K562 (cell line): ENCODE data around the gene SEMA6B. TPM values are rescaled to one million over a fixed set of nuclear protein-coding genes. Genes with fewer than 3 reads are reported as not detected.

ENCODE experiments used
- ATAC-seq: fragments of 200-7000 bp; cut with Tn5 transposase; 3 replicates; pipeline ENCODE4 v1.9.1; 2020; ENCODE audit warnings: moderate library complexity
- BruUV-seq: library from RNA; stranded (reverse); fragments of 400-500 nt; replicated peaks from 2 replicates; lab custom pipeline; 2021; lab: Mats Ljungman, UMichigan
- CTCF ChIA-PET: fragments of 300-600 bp; formaldehyde crosslinking; extraction: SDS; loops from one replicate; lab custom pipeline; 2021; ENCODE audit warnings: low intra/inter-chr PET ratio; lab: Yijun Ruan, JAX
- POLR2A ChIA-PET: fragments of 300-600, 350-650 bp; sonication (Branson Sonifier 250); formaldehyde crosslinking; extraction: SDS; loops from one replicate; lab custom pipeline; 2021; ENCODE audit warnings: antibody characterized with exemption, inconsistent platforms; lab: Yijun Ruan, JAX
- DNase-seq, 4 experiments: peaks; one replicate each; pipeline versions ENCODE4 v3.0.0 to v3.0.0-alpha.2; 2011 to 2018; ENCODE audit warnings: low spot score in 3 of 4, mixed read lengths in 3 of 4; ENCODE audit errors: extremely low read depth in 1 of 4
- FAIRE-seq: peaks from 2 replicates; lab custom pipeline; 2011; peaks lifted over from hg19 to GRCh38; lab: Jason Lieb, UNC
- H2AFZ ChIP-seq: 2 replicates; pipeline ENCODE4 v1.6.0; 2011; ENCODE audit warnings: low read depth, low read length, control low read depth, inconsistent platforms
- H3K27ac ChIP-seq: fragments of 200-600 bp; 3 replicates; pipeline ENCODE4 v1.8.0; 2011; ENCODE audit warnings: low read depth, mild to moderate bottlenecking, control low read depth, inconsistent platforms, low read length, moderate library complexity, mixed read lengths; ENCODE audit errors: extremely low read depth
- H3K27me3 ChIP-seq, 2 experiments: fragments of 300-600 bp in 1 of 2; 2 replicates in 1 of 2; 3 replicates in 1 of 2; pipeline versions ENCODE4 v1.6.0 to v1.8.0; 2011; ENCODE audit warnings: inconsistent platforms in 2 of 2, low read length in 2 of 2, mild to moderate bottlenecking in 1 of 2, mixed read lengths in 1 of 2, moderate library complexity in 1 of 2; ENCODE audit not compliant: control insufficient read depth in 2 of 2, insufficient read depth in 2 of 2
- H3K36me3 ChIP-seq: fragments of 300-600 bp; 3 replicates; pipeline ENCODE4 v1.8.0; 2011; ENCODE audit warnings: mild to moderate bottlenecking, low read length, inconsistent platforms; ENCODE audit not compliant: control insufficient read depth, insufficient read depth
- H3K4me1 ChIP-seq, 2 experiments: fragments of 200-600 bp in 1 of 2; replicated peaks in 1 of 2; 2 replicates in 1 of 2; 3 replicates in 1 of 2; pipeline versions ENCODE4 v1.5.1 to v1.8.0; 2011; ENCODE audit warnings: inconsistent platforms in 2 of 2, low read length in 2 of 2, mild to moderate bottlenecking in 1 of 2, mixed read lengths in 1 of 2, moderate library complexity in 1 of 2; ENCODE audit not compliant: control insufficient read depth in 2 of 2, insufficient read depth in 2 of 2
- H3K4me2 ChIP-seq: 2 replicates; pipeline ENCODE4 v1.6.1; 2011; ENCODE audit warnings: low read length, control low read depth, inconsistent platforms, mixed read lengths; ENCODE audit not compliant: insufficient read depth
- H3K4me3 ChIP-seq: fragments of 200-600 bp; sonication (generic), shearing (Covaris generic); 2 replicates; pipeline ENCODE4 v1.5.1; 2016; ENCODE audit warnings: control low read depth, inconsistent platforms
- H3K79me2 ChIP-seq: fragments of 200-600 bp; 3 replicates; pipeline ENCODE4 v1.8.0; 2011; ENCODE audit warnings: low read length, inconsistent platforms; ENCODE audit not compliant: control insufficient read depth, insufficient read depth
- H3K9ac ChIP-seq, 2 experiments: 2 replicates each; pipeline versions ENCODE4 v1.6.0 to v1.6.1; 2011; ENCODE audit warnings: low read depth in 2 of 2, low read length in 2 of 2, control low read depth in 1 of 2, inconsistent platforms in 1 of 2, mild to moderate bottlenecking in 1 of 2, mixed read lengths in 1 of 2; ENCODE audit not compliant: insufficient read depth in 1 of 2
- H3K9me1 ChIP-seq: one replicate; pipeline ENCODE4 v1.6.0; 2011; ENCODE audit warnings: inconsistent platforms, mild to moderate bottlenecking, low read length, moderate library complexity; ENCODE audit not compliant: control insufficient read depth, insufficient read depth
- H3K9me3 ChIP-seq: replicated peaks from 2 replicates; pipeline ENCODE4 v1.5.1; 2011; ENCODE audit warnings: low read depth, low read length, inconsistent platforms; ENCODE audit not compliant: control insufficient read depth, insufficient read depth
- H4K20me1 ChIP-seq: replicated peaks from 2 replicates; pipeline ENCODE4 v1.6.1; 2011; ENCODE audit warnings: low read length, inconsistent platforms, mixed read lengths; ENCODE audit not compliant: control insufficient read depth, insufficient read depth
- ARID4B ChIP-seq: sonication (generic); formaldehyde crosslinking; IDR thresholded peaks from 2 replicates; pipeline ENCODE4 v1.8.0; 2022; ENCODE audit warnings: mild to moderate bottlenecking, missing genetic modification reagents
- BRCA1 ChIP-seq, 2 experiments: fragments of 450-650 bp in 1 of 2; sonication (generic) in 1 of 2; formaldehyde crosslinking in 1 of 2; IDR thresholded peaks; 2 replicates each; pipeline versions ENCODE4 v1.5.0 to v1.6.1; 2017 to 2020; ENCODE audit warnings: mild to moderate bottlenecking in 1 of 2, missing genetic modification reagents in 1 of 2
- CC2D1A ChIP-seq: fragments of 450-650 bp; IDR thresholded peaks from 2 replicates; pipeline ENCODE4 v1.6.1; 2017; ENCODE audit warnings: mild to moderate bottlenecking
- CREB1 ChIP-seq, 2 experiments: sonication (generic) in 1 of 2; formaldehyde crosslinking in 1 of 2; IDR thresholded peaks; 2 replicates each; pipeline versions ENCODE4 v1.6.1 to v1.8.0; 2012 to 2022; ENCODE audit warnings: inconsistent platforms in 1 of 2, mild to moderate bottlenecking in 1 of 2, missing genetic modification reagents in 1 of 2, moderate library complexity in 1 of 2
- CREM ChIP-seq: IDR thresholded peaks from 2 replicates; pipeline ENCODE4 v1.6.1; 2014; ENCODE audit warnings: antibody characterized with exemption, low read depth
- HMGN3 ChIP-seq: IDR thresholded peaks from 2 replicates; pipeline ENCODE4 v1.6.1; 2011; ENCODE audit warnings: borderline replicate concordance, low read depth, mild to moderate bottlenecking, mixed read lengths, low read length; ENCODE audit not compliant: insufficient read length; ENCODE audit errors: extremely low read depth
- HNRNPL ChIP-seq: fragments of 200-400 bp; formaldehyde crosslinking; IDR thresholded peaks from 2 replicates; pipeline ENCODE4 v1.6.1; 2017; ENCODE audit warnings: low read depth, mild to moderate bottlenecking, low read length
- NEUROD1 ChIP-seq: fragments of 150-350 bp; IDR thresholded peaks from 2 replicates; pipeline ENCODE4 v1.6.1; 2014; ENCODE audit warnings: borderline replicate concordance, low read length, low read depth; ENCODE audit not compliant: partially characterized antibody
- NFYB ChIP-seq: IDR thresholded peaks from 2 replicates; pipeline ENCODE4 v1.6.1; 2011; ENCODE audit warnings: mild to moderate bottlenecking, moderate library complexity; ENCODE audit not compliant: insufficient read length; ENCODE audit errors: extremely low read depth
- NUFIP1 ChIP-seq: fragments of 450-650 bp; IDR thresholded peaks from 2 replicates; pipeline ENCODE4 v1.6.1; 2018; ENCODE audit not compliant: partially characterized antibody
- PURB ChIP-seq: sonication (generic); formaldehyde crosslinking; IDR thresholded peaks from 2 replicates; pipeline ENCODE4 v1.9.0; 2021; ENCODE audit warnings: low read depth, mild to moderate bottlenecking, missing genetic modification reagents
- TAF1 ChIP-seq: IDR thresholded peaks from 2 replicates; pipeline ENCODE4 v1.6.1; 2011; ENCODE audit warnings: mild to moderate bottlenecking, low read length, moderate library complexity; ENCODE audit not compliant: insufficient read depth, control insufficient read depth, severe bottlenecking; ENCODE audit errors: extremely low read depth
- ZNF263 ChIP-seq: sonication (generic); formaldehyde crosslinking; IDR thresholded peaks from 2 replicates; pipeline ENCODE4 v1.8.0; 2022; ENCODE audit warnings: mild to moderate bottlenecking, missing genetic modification reagents, borderline replicate concordance
- ZNF347 ChIP-seq: fragments of 450-650 bp; formaldehyde crosslinking; IDR thresholded peaks from 2 replicates; pipeline ENCODE4 v1.4.0; 2020; ENCODE audit warnings: low read depth, mild to moderate bottlenecking, moderate library complexity
- WGBS: fragments of 100-300 bp; shearing (Covaris generic); methylation state at CpG from one replicate; pipeline ENCODE4 v1.1.6; 2016; ENCODE audit warnings: low coverage, mixed read lengths; ENCODE audit not compliant: insufficient coverage; ENCODE audit errors: missing lambda C conversion rate; 5-methylcytosine and 5-hydroxymethylcytosine counted together
- in situ Hi-C: fragments of 300-500 bp; cut with MboI; formaldehyde crosslinking; loops from 4 replicates; pipeline ENCODE4 v1.15.0; 2018; ENCODE audit warnings: inconsistent platforms, mixed read lengths
- intact Hi-C: fragments of 100-400 bp; cut with micrococcal nuclease; formaldehyde crosslinking; loops from 2 replicates; pipeline ENCODE4 v1.14.2; 2022
- polyA plus RNA-seq, 8 experiments: library from polyadenylated mRNA; depleted of rRNA in 4 of 8; stranded (reverse) in 5 of 8; unstranded in 3 of 8; fragments of >200 nt; fragmentation: Nextera tagmentation in 2 of 8; fragmentation: Illumina TruSeq in 1 of 8; extraction: Ambion mirVana in 2 of 8; extraction: Trizol in 1 of 8; gene quantifications; 2 replicates each; pipeline versions ENCODE4 v1.2.1 to v1.2.3, GENCODE V29; 2011 to 2014; ENCODE audit warnings: inconsistent platforms in 1 of 8, missing spikeins in 1 of 8
- total RNA-seq, 7 experiments: library from RNA; depleted of rRNA in 6 of 7; stranded (reverse); fragments of >200 nt in 6 of 7; fragmentation: Illumina TruSeq in 2 of 7; extraction: Trizol in 2 of 7; gene quantifications; 2 replicates each; pipeline versions ENCODE4 v1.2.1 to v1.2.3, GENCODE V29; 2011 to 2021; ENCODE audit warnings: low replicate concordance in 1 of 7

SEMA6B gene
- total and polyA plus RNA-seq, 9 of the 15 experiments (the other 6 are each of a cell fraction or from before 2014, with no cell fraction given) = 0.65 to 4.6 (median 2.5) TPM; not detected in 2

GRCh38 chr19:4584670-4585460 is 25.4 kb upstream of the SEMA6B start:
- Histone ChIP-seq H3K4me2 (peak overlapping the region; percentile 61), H3K9ac (peak overlapping the region; percentile 5 to 84; a peak in 3 of 4 replicates), H3K9me3 (no peaks in the 10 kb centered on the region), H3K27ac (no peak overlapping the region), H3K36me3 (no peaks in the 10 kb centered on the region), H3K9me1 (no peaks in the 10 kb centered on the region), H3K4me1 (peaks cover 8 to 43% of the 10 kb centered on the region in 2 experiments; a peak in 3 of 5 replicates), H4K20me1 (no peaks in the 10 kb centered on the region), H3K79me2 (no peaks in the 10 kb centered on the region), H3K4me3 (peak overlapping the region; percentile 52), H3K27me3 (no peaks in the 10 kb centered on the region), H2AFZ (peak overlapping the region; percentile 89)
- peak; percentile 58 for FAIRE-seq
- intact Hi-C loops = no loop called here
- ATAC-seq = peak; percentile 54
- in situ Hi-C loops = no loop called here
- DNase-seq = peak; percentile 54 to 68 (median 56)
- CTCF ChIA-PET = no interaction called here
- POLR2A ChIA-PET = interaction anchor here (0.7 to 0.9 kb wide), 3 partner anchors 16 to 67 kb away, joined by 3 read pairs; no protein-coding TSS in a partner anchor
- no TSS peak for BruUV-seq
- WGBS = 3% methylated on average over 41 of the region's 45 CpGs
- TF ChIP-seq NEUROD1 (no peak), BRCA1 (IDR thresholded peaks at IDR 0.05) (no peak), BRCA1 (CRISPR knock-in tag; IDR thresholded peaks at IDR 0.05) (no peak), TAF1 (no peak), CC2D1A (no peak), ZNF347 (CRISPR knock-in tag) (no peak), NUFIP1 (no peak), ARID4B (CRISPR knock-in tag) (peak; percentile 60), CREB1 (IDR thresholded peaks at IDR 0.05) (peak; percentile 22; the same call in 1 of the 2 replicates), CREB1 (CRISPR knock-in tag; IDR thresholded peaks at IDR 0.05) (no peak; the same call in 1 of the 2 replicates), ZNF263 (CRISPR knock-in tag) (peak; percentile 67), PURB (CRISPR knock-in tag) (no peak), CREM (peak; percentile 68; the same call in 1 of the 2 replicates), HNRNPL (no peak), NFYB (peak; percentile 16), HMGN3 (peak; percentile 14)
